DND-41 (cell line): Measurements from ENCODE around the gene PTGES.

Experiments used
- EZH2 ChIP-seq: IDR thresholded peaks from 3 replicates; pipeline ENCODE4 v1.6.1; 2012; ENCODE audit warnings: borderline replicate concordance, low read depth, mild to moderate bottlenecking, moderate library complexity, low read length, inconsistent platforms; ENCODE audit not compliant: severe bottlenecking
- TF ChIP-seq, protein P1 (sequence below): IDR thresholded peaks from 2 replicates; pipeline ENCODE4 v1.5.1; 2012; ENCODE audit warnings: borderline replicate concordance, low read length, moderate library complexity, mild to moderate bottlenecking; ENCODE audit not compliant: poor library complexity, severe bottlenecking; ENCODE audit errors: extremely low read depth

DNA sequence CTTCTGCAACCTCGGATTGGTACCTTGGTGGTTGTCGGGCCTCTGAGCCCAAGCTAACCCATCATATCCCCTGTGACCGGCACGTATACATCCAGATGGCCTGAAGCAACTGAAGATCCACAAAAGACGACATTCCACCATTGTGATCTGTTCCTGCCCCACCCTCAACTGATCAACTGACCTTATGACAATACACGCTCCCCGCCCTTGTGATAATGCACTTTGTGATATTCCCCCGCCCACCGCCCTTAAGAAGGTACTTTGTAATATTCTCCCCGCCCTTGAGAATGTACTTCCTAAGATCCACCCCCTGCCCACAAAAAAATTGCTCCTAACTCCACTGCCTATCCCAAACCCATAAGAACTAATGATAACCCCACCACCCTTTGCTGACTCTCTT is 33.6 kb upstream of the PTGES start:
- TF ChIP-seq EZH2: no peak
- TF ChIP-seq, protein P1, sequence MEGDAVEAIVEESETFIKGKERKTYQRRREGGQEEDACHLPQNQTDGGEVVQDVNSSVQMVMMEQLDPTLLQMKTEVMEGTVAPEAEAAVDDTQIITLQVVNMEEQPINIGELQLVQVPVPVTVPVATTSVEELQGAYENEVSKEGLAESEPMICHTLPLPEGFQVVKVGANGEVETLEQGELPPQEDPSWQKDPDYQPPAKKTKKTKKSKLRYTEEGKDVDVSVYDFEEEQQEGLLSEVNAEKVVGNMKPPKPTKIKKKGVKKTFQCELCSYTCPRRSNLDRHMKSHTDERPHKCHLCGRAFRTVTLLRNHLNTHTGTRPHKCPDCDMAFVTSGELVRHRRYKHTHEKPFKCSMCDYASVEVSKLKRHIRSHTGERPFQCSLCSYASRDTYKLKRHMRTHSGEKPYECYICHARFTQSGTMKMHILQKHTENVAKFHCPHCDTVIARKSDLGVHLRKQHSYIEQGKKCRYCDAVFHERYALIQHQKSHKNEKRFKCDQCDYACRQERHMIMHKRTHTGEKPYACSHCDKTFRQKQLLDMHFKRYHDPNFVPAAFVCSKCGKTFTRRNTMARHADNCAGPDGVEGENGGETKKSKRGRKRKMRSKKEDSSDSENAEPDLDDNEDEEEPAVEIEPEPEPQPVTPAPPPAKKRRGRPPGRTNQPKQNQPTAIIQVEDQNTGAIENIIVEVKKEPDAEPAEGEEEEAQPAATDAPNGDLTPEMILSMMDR: no peak
